Measurements from ENCODE around the gene EML3. TPM values are rescaled to one million over a fixed set of nuclear protein-coding genes. Genes with fewer than 3 reads are reported as not detected.

EML3 gene
- total RNA-seq, 1 experiment from 2014 or later = 88.8 TPM

DNA sequence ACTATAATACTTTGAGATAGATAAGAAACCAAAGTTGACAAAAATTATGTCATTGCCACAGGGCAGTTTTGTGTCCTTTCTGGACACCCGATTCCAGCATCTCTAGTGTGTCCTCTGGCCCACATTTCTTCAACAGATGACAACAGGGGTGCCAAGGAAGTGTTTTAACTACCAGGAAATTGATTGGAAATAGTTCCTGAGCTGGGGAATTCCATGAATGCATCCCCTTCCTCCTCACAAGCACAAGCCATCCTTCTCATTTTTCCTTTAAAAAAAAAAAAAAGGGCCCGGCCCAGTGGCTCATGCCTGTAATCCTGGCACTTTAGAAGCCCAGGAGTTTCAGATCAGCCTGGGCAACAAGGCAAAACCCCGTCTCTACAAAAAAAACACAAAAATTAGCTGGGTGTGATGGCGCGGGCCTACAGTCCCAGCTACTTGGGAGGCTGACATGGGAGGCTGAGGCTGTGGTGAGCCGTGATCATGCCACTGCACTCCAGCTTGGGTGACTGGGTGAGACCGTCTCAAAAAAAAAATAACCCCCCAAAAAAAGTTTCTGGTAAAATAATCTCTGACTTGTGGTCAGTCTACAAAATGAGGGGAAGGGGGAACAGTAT lies 10.0 kb upstream of the EML3 start:
- TF ChIP-seq, protein P1, sequence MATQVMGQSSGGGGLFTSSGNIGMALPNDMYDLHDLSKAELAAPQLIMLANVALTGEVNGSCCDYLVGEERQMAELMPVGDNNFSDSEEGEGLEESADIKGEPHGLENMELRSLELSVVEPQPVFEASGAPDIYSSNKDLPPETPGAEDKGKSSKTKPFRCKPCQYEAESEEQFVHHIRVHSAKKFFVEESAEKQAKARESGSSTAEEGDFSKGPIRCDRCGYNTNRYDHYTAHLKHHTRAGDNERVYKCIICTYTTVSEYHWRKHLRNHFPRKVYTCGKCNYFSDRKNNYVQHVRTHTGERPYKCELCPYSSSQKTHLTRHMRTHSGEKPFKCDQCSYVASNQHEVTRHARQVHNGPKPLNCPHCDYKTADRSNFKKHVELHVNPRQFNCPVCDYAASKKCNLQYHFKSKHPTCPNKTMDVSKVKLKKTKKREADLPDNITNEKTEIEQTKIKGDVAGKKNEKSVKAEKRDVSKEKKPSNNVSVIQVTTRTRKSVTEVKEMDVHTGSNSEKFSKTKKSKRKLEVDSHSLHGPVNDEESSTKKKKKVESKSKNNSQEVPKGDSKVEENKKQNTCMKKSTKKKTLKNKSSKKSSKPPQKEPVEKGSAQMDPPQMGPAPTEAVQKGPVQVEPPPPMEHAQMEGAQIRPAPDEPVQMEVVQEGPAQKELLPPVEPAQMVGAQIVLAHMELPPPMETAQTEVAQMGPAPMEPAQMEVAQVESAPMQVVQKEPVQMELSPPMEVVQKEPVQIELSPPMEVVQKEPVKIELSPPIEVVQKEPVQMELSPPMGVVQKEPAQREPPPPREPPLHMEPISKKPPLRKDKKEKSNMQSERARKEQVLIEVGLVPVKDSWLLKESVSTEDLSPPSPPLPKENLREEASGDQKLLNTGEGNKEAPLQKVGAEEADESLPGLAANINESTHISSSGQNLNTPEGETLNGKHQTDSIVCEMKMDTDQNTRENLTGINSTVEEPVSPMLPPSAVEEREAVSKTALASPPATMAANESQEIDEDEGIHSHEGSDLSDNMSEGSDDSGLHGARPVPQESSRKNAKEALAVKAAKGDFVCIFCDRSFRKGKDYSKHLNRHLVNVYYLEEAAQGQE (IDR thresholded peaks at IDR 0.05; ENCODE audit: insufficient read depth in 1 of 2, low read depth in 2 of 2, low read length in 1 of 2) = no peak
- TF ChIP-seq SIN3A (IDR thresholded peaks at IDR 0.05; ENCODE audit: borderline replicate concordance, insufficient read depth, low read depth, low read length) = no peak
- ChIA-PET POLR2A (interaction anchor here (0.6 to 0.8 kb wide), 3 partner anchors 23 to 62 kb away, joined by 4 to 8 read pairs (median 5); no protein-coding TSS in a partner anchor), CTCF (interaction anchor here (0.7 kb wide), 1 partner anchor 230 kb away, joined by 3 read pairs; no protein-coding TSS in a partner anchor)
- Histone ChIP-seq H3K9me3 (ENCODE audit: control insufficient read depth, insufficient read depth, low read depth, low read length) (no peaks in the 10 kb centered on the region), H3K27ac (ENCODE audit: low read length) (peak overlapping the region; percentile 97), H3K4me1 (ENCODE audit: control insufficient read depth, insufficient read depth, low read length) (peaks cover 14% of the 10 kb centered on the region), H3K27me3 (ENCODE audit: control insufficient read depth, insufficient read depth, low read length) (no peaks in the 10 kb centered on the region), H3K4me3 (ENCODE audit: low read depth in 2 of 2, low read length in 2 of 2) (peak overlapping the region; percentile 39 to 94; a peak in 3 of 4 replicates), H3K36me3 (ENCODE audit: control insufficient read depth, insufficient read depth, low read length) (peaks cover 12% of the 10 kb centered on the region; the same call in 1 of the 2 replicates)
- no peak; the same call in 1 of the 2 replicates for ATAC-seq
- BruUV-seq (replicated peaks) = no TSS peak
- in situ Hi-C loops (cut with HindIII; ENCODE audit: low pct_unique_long_range_greater_than_20kb, low sequenced_read_pairs) = no loop called here
- no peak for DNase-seq (ENCODE audit: low read depth, low spot score)
- intact Hi-C loops (cut with micrococcal nuclease; ENCODE audit: unreplicated experiment) = no loop called here

GRCh38 chr11:62621567-62622470 lies 9.2 kb upstream of the EML3 start, which contains the start of gene B3GAT3:
Gene B3GAT3 (minus strand): TSS chr11:62621986. CDS start chr11:62621947, 39 bp downstream.
- in situ Hi-C loops (cut with HindIII; ENCODE audit: low pct_unique_long_range_greater_than_20kb, low sequenced_read_pairs) = no loop called here
- ChIA-PET POLR2A (interaction anchor here (0.6 to 0.8 kb wide), 6 partner anchors 22 to 79 kb away, joined by 3 to 14 read pairs (median 4); no protein-coding TSS in a partner anchor), CTCF (interaction anchor here (0.7 kb wide), 1 partner anchor 229 kb away, joined by 3 read pairs; no protein-coding TSS in a partner anchor)
- DNase-seq (ENCODE audit: low read depth, low spot score) (peak; percentile 85), ATAC-seq (peak; percentile 99)
- H3K27me3 ChIP-seq (ENCODE audit: control insufficient read depth, insufficient read depth, low read length) = no peaks in the 10 kb centered on the region
- peaks cover 14% of the 10 kb centered on the region for H3K4me1 ChIP-seq (ENCODE audit: control insufficient read depth, insufficient read depth, low read length)
- peak within 1 kb of the TSS; percentile 81 to 94 for H3K4me3 ChIP-seq (ENCODE audit: low read depth in 2 of 2, low read length in 2 of 2)
- no TSS peak for BruUV-seq (replicated peaks)
- no peaks in the 10 kb centered on the region for H3K9me3 ChIP-seq (ENCODE audit: control insufficient read depth, insufficient read depth, low read depth, low read length)
- H3K36me3 ChIP-seq (ENCODE audit: control insufficient read depth, insufficient read depth, low read length) = peaks cover 8% of the 10 kb centered on the region; the same call in 1 of the 2 replicates
- H3K27ac ChIP-seq (ENCODE audit: low read length) = peak within 1 kb of the TSS; percentile 98
- TF ChIP-seq POLR2AphosphoS5 (IDR thresholded peaks at IDR 0.05; ENCODE audit: low read depth, low read length) = peak; percentile 91
- TF ChIP-seq TCF7L2 (IDR thresholded peaks at IDR 0.05; ENCODE audit: low read depth, low read length) = no peak
- TF ChIP-seq SIN3A (IDR thresholded peaks at IDR 0.05; ENCODE audit: borderline replicate concordance, insufficient read depth, low read depth, low read length) = peak; percentile 60; the same call in 1 of the 2 replicates
- no peak for TF ChIP-seq CTCF (IDR thresholded peaks at IDR 0.05)
- TF ChIP-seq, protein P1 (IDR thresholded peaks at IDR 0.05; ENCODE audit: insufficient read depth in 1 of 2, low read depth in 2 of 2, low read length in 1 of 2) = no peak
- intact Hi-C loops (cut with micrococcal nuclease; ENCODE audit: unreplicated experiment) = no loop called here
